Stimulated activated naive CD8-positive, alpha-beta T cell treated with anti-CD3 and anti-CD28 coated beads, Interleukin-15, amount 100 ng/mL, for 72 hours (primary cell): ENCODE results near the gene PTPRR.

Experiments
- ATAC-seq: fragments of 150-1000 bp; cut with Tn5 transposase; 2 replicates; pipeline ENCODE4 v1.10.0; 2021; ENCODE audit warnings: mild to moderate bottlenecking, moderate library complexity
- DNase-seq, 2 donors: peaks; one replicate each; pipeline ENCODE4 v3.0.0; 2021 to 2022
- H3K27ac Mint-ChIP-seq, 2 donors: one replicate each; pipeline ENCODE4 v1.8.0; 2022; ENCODE audit warnings: mild to moderate bottlenecking in 2 of 2, mixed read lengths in 2 of 2, moderate library complexity in 2 of 2
- H3K27me3 Mint-ChIP-seq: one replicate; pipeline ENCODE4 v1.8.0; 2022; ENCODE audit warnings: mixed read lengths
- H3K4me1 Mint-ChIP-seq: one replicate; pipeline ENCODE4 v1.8.0; 2022; ENCODE audit warnings: mild to moderate bottlenecking, mixed read lengths
- H3K4me3 Mint-ChIP-seq, 2 donors: one replicate each; pipeline ENCODE4 v1.8.0; 2022; ENCODE audit warnings: mild to moderate bottlenecking in 2 of 2, mixed read lengths in 2 of 2, moderate library complexity in 1 of 2
- H3K9me3 Mint-ChIP-seq, 2 donors: one replicate each; pipeline ENCODE4 v1.8.0; 2022; ENCODE audit warnings: mixed read lengths in 2 of 2

The PTPRR gene

GRCh38 chr12:70732287-70732686 is 188.3 kb downstream of the PTPRR start:
- ATAC-seq (no peak), DNase-seq (no peak)
- peaks cover 0 to 5% of the 10 kb centered on the region in 2 donors for H3K9me3 Mint-ChIP-seq
- H3K4me3 Mint-ChIP-seq: no peak overlapping the region
- H3K4me1 Mint-ChIP-seq: no peaks in the 10 kb centered on the region
- H3K27ac Mint-ChIP-seq: no peak overlapping the region
- H3K27me3 Mint-ChIP-seq: peaks cover 6% of the 10 kb centered on the region

- Mint-ChIP-seq H3K27me3 (peaks cover 6% of the 10 kb centered on the region), H3K4me1 (no peaks in the 10 kb centered on the region), H3K27ac (no peak overlapping the region), H3K9me3 (peaks cover 0 to 5% of the 10 kb centered on the region in 2 donors), H3K4me3 (no peak overlapping the region)
- DNase-seq: no peak
- ATAC-seq: no peak
Measured at GRCh38 chr12:70730675-70731180, 189.8 kb downstream of the PTPRR start.

GRCh38 chr12:70724444-70724843 is 196.1 kb downstream of the PTPRR start:
- no peak overlapping the region for H3K27ac Mint-ChIP-seq
- no peaks in the 10 kb centered on the region for H3K9me3 Mint-ChIP-seq
- H3K4me3 Mint-ChIP-seq: no peak overlapping the region
- no peaks in the 10 kb centered on the region for H3K4me1 Mint-ChIP-seq
- DNase-seq: no peak
- no peak for ATAC-seq
- peaks cover 6% of the 10 kb centered on the region for H3K27me3 Mint-ChIP-seq

DNA sequence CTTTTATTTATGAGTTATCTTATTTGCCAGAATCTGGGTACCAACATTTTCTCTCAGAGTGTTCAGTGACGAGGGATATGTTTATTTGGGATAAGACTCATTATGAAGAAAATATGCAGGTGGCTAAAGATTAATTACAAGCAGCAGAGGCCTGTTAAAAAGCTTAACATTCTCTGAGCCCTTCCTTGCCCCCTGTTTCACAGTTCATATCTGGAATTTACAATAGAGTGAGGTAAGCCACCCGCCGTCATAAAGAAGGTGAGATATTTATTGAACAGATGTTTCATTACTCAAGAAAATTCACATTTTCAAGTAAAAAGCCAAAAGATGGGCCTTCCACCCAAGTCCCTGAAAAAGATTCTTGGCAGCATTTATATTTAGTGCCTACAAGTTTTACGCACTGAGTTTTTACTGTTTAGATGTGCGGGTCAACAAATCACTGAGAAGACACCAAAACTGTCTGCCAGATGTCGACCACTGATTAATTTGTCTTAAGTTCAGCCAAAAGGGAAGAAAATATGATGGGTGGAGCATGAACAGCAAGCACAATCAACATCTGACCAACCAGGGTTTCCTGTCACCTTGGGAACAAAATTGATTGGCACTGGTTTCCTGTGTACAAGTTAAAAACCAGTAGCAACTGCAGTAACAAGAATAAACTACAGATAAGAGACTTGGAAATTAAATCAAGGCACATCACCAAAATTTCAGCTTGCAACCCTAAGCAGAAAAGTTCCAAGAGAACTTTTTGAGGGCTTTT is 197.8 kb downstream of the PTPRR start:
- DNase-seq (no peak), ATAC-seq (peak; percentile 65)
- peak overlapping the region in 1 of 2 donors; percentile 27 for H3K27ac Mint-ChIP-seq
- no peaks in the 10 kb centered on the region for H3K9me3 Mint-ChIP-seq
- no peaks in the 10 kb centered on the region for H3K4me1 Mint-ChIP-seq
- H3K4me3 Mint-ChIP-seq: no peak overlapping the region
- H3K27me3 Mint-ChIP-seq: peaks cover 20% of the 10 kb centered on the region

DNA sequence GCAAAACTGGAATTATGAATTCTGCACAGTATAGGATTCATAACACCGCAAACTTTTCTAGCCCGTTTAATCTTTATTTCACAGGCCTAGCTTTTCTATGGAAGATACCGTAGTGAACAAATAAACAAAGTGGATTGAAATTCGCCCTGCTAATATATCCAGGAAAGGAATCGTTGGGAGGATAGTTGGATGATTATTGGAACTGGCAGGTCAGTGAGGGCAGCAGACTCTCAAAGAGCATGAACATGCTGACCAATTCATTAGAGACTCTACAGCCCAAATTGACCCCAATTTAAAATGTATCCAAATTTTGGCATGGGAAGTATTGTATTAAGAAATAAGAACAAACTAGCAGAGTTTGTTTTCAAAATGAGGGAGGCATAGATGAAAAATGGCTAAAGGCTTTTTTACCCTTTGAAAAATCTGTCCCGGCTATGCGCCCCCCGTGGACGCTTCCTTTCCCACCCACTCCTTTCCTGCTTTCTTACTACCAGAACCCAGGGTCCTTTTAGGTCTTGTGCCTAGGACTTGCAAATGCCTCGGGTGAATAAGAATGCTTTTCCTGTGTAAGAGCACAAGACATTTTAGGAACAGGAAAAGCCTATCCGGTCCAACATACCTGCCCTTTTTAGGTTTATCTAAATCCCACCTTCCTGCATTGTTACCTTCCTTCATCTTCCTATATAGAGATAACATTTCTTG is 198.7 kb downstream of the PTPRR start:
- H3K27ac Mint-ChIP-seq: peak overlapping the region in 1 of 2 donors; percentile 21
- ATAC-seq: no peak
- H3K4me1 Mint-ChIP-seq: no peaks in the 10 kb centered on the region
- H3K27me3 Mint-ChIP-seq: peaks cover 20% of the 10 kb centered on the region
- no peak overlapping the region for H3K4me3 Mint-ChIP-seq
- H3K9me3 Mint-ChIP-seq: no peaks in the 10 kb centered on the region
- no peak for DNase-seq

- Mint-ChIP-seq H3K27ac (no peak overlapping the region), H3K9me3 (no peaks in the 10 kb centered on the region), H3K4me1 (no peaks in the 10 kb centered on the region), H3K27me3 (peaks cover 20% of the 10 kb centered on the region), H3K4me3 (no peak overlapping the region)
- ATAC-seq: no peak
- no peak for DNase-seq
Measured at GRCh38 chr12:70721216-70721615, 199.3 kb downstream of the PTPRR start.

DNA sequence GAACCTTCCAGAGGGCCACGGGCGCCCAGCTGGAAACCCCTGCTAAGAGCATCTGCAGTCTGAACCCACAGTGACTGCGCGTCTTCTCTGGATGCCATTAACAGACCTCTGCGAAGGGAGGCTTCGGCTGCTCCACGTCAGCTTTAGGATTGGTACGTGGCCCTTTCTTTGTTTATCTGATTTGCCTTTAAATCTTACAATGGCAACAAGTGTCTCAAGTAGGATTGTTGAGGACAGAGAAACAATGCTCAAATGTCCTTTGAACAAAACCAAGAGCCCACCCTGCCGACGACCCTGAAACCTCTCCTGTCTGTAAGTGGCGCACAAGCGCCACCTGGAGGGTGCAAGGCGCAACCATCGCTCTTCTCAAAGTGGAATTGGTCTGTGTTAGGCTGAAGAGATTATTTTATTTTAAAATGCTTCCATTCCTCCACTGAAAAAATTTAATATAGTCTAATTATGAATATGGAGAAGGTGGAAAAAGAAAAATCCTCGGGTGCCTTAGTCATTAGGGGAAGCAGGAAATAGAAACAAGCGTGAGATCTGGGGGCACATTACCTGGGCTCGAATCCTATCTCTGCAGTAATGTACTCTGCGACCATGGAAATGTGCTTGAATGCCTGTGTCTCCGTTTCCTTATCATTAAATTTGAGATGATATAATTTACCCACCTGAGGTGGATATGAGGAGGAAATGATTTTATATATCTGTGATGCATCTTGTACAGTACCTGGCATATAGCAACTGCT is 200.7 kb downstream of the PTPRR start:
- peak overlapping the region; percentile 67 to 69 for H3K4me3 Mint-ChIP-seq
- ATAC-seq (peak; percentile 60), DNase-seq (peak; percentile 17 to 30)
- no peak overlapping the region for H3K27ac Mint-ChIP-seq
- no peaks in the 10 kb centered on the region for H3K9me3 Mint-ChIP-seq
- H3K27me3 Mint-ChIP-seq: peaks cover 20% of the 10 kb centered on the region
- no peaks in the 10 kb centered on the region for H3K4me1 Mint-ChIP-seq

- Mint-ChIP-seq H3K27ac (no peak overlapping the region), H3K4me1 (no peaks in the 10 kb centered on the region), H3K4me3 (no peak overlapping the region), H3K9me3 (no peaks in the 10 kb centered on the region), H3K27me3 (peaks cover 20% of the 10 kb centered on the region)
- DNase-seq (no peak), ATAC-seq (no peak)
Measured at GRCh38 chr12:70719071-70719470, 201.5 kb downstream of the PTPRR start.

GRCh38 chr12:70711831-70712230 is 208.7 kb downstream of the PTPRR start:
- no peak for DNase-seq
- H3K4me3 Mint-ChIP-seq: no peak overlapping the region
- no peaks in the 10 kb centered on the region for H3K9me3 Mint-ChIP-seq
- ATAC-seq: no peak
- no peaks in the 10 kb centered on the region for H3K4me1 Mint-ChIP-seq
- H3K27me3 Mint-ChIP-seq: peaks cover 16% of the 10 kb centered on the region
- H3K27ac Mint-ChIP-seq: no peak overlapping the region

GRCh38 chr12:70709022-70709421 is 211.5 kb downstream of the PTPRR start:
- Mint-ChIP-seq H3K4me3 (no peak overlapping the region), H3K4me1 (no peaks in the 10 kb centered on the region), H3K9me3 (no peaks in the 10 kb centered on the region), H3K27ac (no peak overlapping the region), H3K27me3 (peaks cover 28% of the 10 kb centered on the region)
- ATAC-seq (no peak), DNase-seq (no peak)

- peaks cover 37% of the 10 kb centered on the region for H3K27me3 Mint-ChIP-seq
- DNase-seq (no peak), ATAC-seq (no peak)
- no peaks in the 10 kb centered on the region for H3K4me1 Mint-ChIP-seq
- no peak overlapping the region for H3K27ac Mint-ChIP-seq
- H3K4me3 Mint-ChIP-seq: no peak overlapping the region
- H3K9me3 Mint-ChIP-seq: no peaks in the 10 kb centered on the region
Measured at GRCh38 chr12:70706611-70707010, 213.9 kb downstream of the PTPRR start.

- ATAC-seq (no peak), DNase-seq (no peak)
- no peaks in the 10 kb centered on the region for H3K4me1 Mint-ChIP-seq
- H3K4me3 Mint-ChIP-seq: no peak overlapping the region
- no peak overlapping the region for H3K27ac Mint-ChIP-seq
- H3K27me3 Mint-ChIP-seq: peaks cover 15% of the 10 kb centered on the region
- no peaks in the 10 kb centered on the region for H3K9me3 Mint-ChIP-seq
Measured at GRCh38 chr12:70698345-70698744, 222.2 kb downstream of the PTPRR start.

DNA sequence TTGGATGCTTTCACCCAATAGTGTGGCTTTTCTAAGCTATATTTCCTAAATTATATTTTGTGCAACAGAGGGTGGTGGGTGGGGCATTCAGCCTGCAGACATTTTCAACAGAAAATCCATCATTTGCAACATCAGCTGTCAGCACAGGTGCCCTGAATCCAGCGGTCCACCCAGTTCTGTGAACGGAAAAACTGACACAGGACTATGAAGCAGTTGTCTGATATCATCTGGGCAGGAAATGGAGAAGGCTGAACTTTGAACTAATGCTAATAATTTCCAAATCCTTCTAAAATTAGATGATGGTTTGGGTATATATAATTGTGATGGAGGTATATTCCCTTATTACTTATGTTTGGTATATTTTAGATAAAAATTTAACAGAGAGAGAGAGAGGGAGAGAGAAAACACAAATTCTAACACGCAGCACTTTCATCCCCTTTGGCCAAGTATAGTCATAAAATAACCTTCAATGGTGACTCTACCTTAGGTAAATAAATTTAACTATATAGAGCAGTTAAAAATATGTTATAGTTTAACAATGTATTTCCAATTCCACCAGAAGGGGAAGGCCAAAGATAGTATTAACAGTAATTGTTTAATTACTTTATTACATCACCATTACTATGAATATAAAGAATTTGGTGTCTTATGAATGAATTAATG is 225.0 kb downstream of the PTPRR start:
- Mint-ChIP-seq H3K27ac (no peak overlapping the region), H3K4me1 (no peaks in the 10 kb centered on the region), H3K9me3 (no peaks in the 10 kb centered on the region), H3K27me3 (peaks cover 9% of the 10 kb centered on the region), H3K4me3 (no peak overlapping the region)
- ATAC-seq (no peak), DNase-seq (no peak)

- ATAC-seq (no peak), DNase-seq (no peak)
- Mint-ChIP-seq H3K4me1 (no peaks in the 10 kb centered on the region), H3K27ac (no peak overlapping the region), H3K9me3 (no peaks in the 10 kb centered on the region), H3K4me3 (no peak overlapping the region), H3K27me3 (peaks cover 5% of the 10 kb centered on the region)
Measured at GRCh38 chr12:70692681-70693288, 227.8 kb downstream of the PTPRR start.
